ENCODE data around the gene WFDC1.

WFDC1 gene

GRCh38 chr16:84266451-84266850 lies 28.2 kb upstream of the WFDC1 start:
- H3K4me3 Mint-ChIP-seq = no peak overlapping the region
- peaks cover 26% of the 10 kb centered on the region for H3K27me3 Mint-ChIP-seq
- DNase-seq = peak; percentile 35
- CTCF ChIA-PET = interaction anchor here (0.5 kb wide), 1 partner anchor 9 kb away, joined by 3 read pairs; no protein-coding TSS in a partner anchor
- H3K4me1 Mint-ChIP-seq = no peaks in the 10 kb centered on the region
- H3K27ac Mint-ChIP-seq = no peak overlapping the region
- no peaks in the 10 kb centered on the region for H3K36me3 Mint-ChIP-seq
- no peaks in the 10 kb centered on the region for H3K9me3 Mint-ChIP-seq

- Mint-ChIP-seq H3K9me3 (no peaks in the 10 kb centered on the region), H3K27ac (no peak overlapping the region), H3K36me3 (no peaks in the 10 kb centered on the region), H3K4me1 (no peaks in the 10 kb centered on the region), H3K4me3 (no peak overlapping the region), H3K27me3 (peaks cover 26% of the 10 kb centered on the region)
- CTCF ChIA-PET = interaction anchor here (1.0 to 1.2 kb wide), 2 partner anchors 9 to 40 kb away, joined by 3 to 4 read pairs; no protein-coding TSS in a partner anchor
- no peak for DNase-seq
Measured at GRCh38 chr16:84267380-84267779, 27.3 kb upstream of the WFDC1 start.

- CTCF ChIA-PET = no interaction called here
- no peak for DNase-seq
- no peaks in the 10 kb centered on the region for H3K4me1 Mint-ChIP-seq
- H3K27ac Mint-ChIP-seq = no peak overlapping the region
- H3K9me3 Mint-ChIP-seq = no peaks in the 10 kb centered on the region
- no peaks in the 10 kb centered on the region for H3K36me3 Mint-ChIP-seq
- H3K4me3 Mint-ChIP-seq = no peak overlapping the region
- peaks cover 26% of the 10 kb centered on the region for H3K27me3 Mint-ChIP-seq
Measured at GRCh38 chr16:84268291-84269040, 26.2 kb upstream of the WFDC1 start.

- no peaks in the 10 kb centered on the region for H3K36me3 Mint-ChIP-seq
- H3K4me3 Mint-ChIP-seq = no peak overlapping the region
- no peak overlapping the region for H3K27ac Mint-ChIP-seq
- CTCF ChIA-PET = no interaction called here
- H3K27me3 Mint-ChIP-seq = peaks cover 24% of the 10 kb centered on the region
- H3K9me3 Mint-ChIP-seq = no peaks in the 10 kb centered on the region
- DNase-seq = no peak
- H3K4me1 Mint-ChIP-seq = no peaks in the 10 kb centered on the region
Measured at GRCh38 chr16:84270071-84270470, 24.6 kb upstream of the WFDC1 start.

GRCh38 chr16:84270531-84270930 lies 24.1 kb upstream of the WFDC1 start:
- Mint-ChIP-seq H3K4me3 (no peak overlapping the region), H3K27me3 (peaks cover 24% of the 10 kb centered on the region), H3K36me3 (no peaks in the 10 kb centered on the region), H3K4me1 (no peaks in the 10 kb centered on the region), H3K27ac (no peak overlapping the region), H3K9me3 (no peaks in the 10 kb centered on the region)
- CTCF ChIA-PET = interaction anchor here (1.0 kb wide), 1 partner anchor 352 kb away, joined by 4 read pairs; no protein-coding TSS in a partner anchor
- DNase-seq = no peak

- no peaks in the 10 kb centered on the region for H3K36me3 Mint-ChIP-seq
- no peaks in the 10 kb centered on the region for H3K9me3 Mint-ChIP-seq
- CTCF ChIA-PET = interaction anchor here (1.0 kb wide), 2 partner anchors 12 to 352 kb away, joined by 3 to 4 read pairs; no protein-coding TSS in a partner anchor
- H3K4me3 Mint-ChIP-seq = no peak overlapping the region
- no peak overlapping the region for H3K27ac Mint-ChIP-seq
- H3K4me1 Mint-ChIP-seq = no peaks in the 10 kb centered on the region
- DNase-seq = no peak
- H3K27me3 Mint-ChIP-seq = peaks cover 20% of the 10 kb centered on the region
Measured at GRCh38 chr16:84271037-84271436, 23.6 kb upstream of the WFDC1 start.

- Mint-ChIP-seq H3K27me3 (peaks cover 16% of the 10 kb centered on the region), H3K9me3 (no peaks in the 10 kb centered on the region), H3K4me1 (no peaks in the 10 kb centered on the region), H3K36me3 (no peaks in the 10 kb centered on the region), H3K27ac (no peak overlapping the region), H3K4me3 (no peak overlapping the region)
- CTCF ChIA-PET = interaction anchor here (1.0 kb wide), 1 partner anchor 12 kb away, joined by 3 read pairs; no protein-coding TSS in a partner anchor
- no peak for DNase-seq
Measured at GRCh38 chr16:84271866-84272265, 22.8 kb upstream of the WFDC1 start.

- CTCF ChIA-PET = no interaction called here
- H3K4me3 Mint-ChIP-seq = no peak overlapping the region
Measured at GRCh38 chr16:84272740-84273320, 21.8 kb upstream of the WFDC1 start.

GRCh38 chr16:84274515-84274914 lies 20.2 kb upstream of the WFDC1 start:
- no peaks in the 10 kb centered on the region for H3K36me3 Mint-ChIP-seq
- peaks cover 14% of the 10 kb centered on the region for H3K27me3 Mint-ChIP-seq
- H3K4me3 Mint-ChIP-seq = no peak overlapping the region
- no peaks in the 10 kb centered on the region for H3K4me1 Mint-ChIP-seq
- no peak overlapping the region for H3K27ac Mint-ChIP-seq
- DNase-seq = no peak
- H3K9me3 Mint-ChIP-seq = no peaks in the 10 kb centered on the region
- CTCF ChIA-PET = interaction anchor here (0.6 kb wide), 1 partner anchor 232 kb away, joined by 3 read pairs; no protein-coding TSS in a partner anchor

More at GRCh38 chr16:84272740-84273320, 21.8 kb upstream of the WFDC1 start:
- no peak for DNase-seq
- H3K9me3 Mint-ChIP-seq = no peaks in the 10 kb centered on the region
- H3K36me3 Mint-ChIP-seq = no peaks in the 10 kb centered on the region
- H3K27me3 Mint-ChIP-seq = peaks cover 9% of the 10 kb centered on the region
- H3K4me1 Mint-ChIP-seq = no peaks in the 10 kb centered on the region
- no peak overlapping the region for H3K27ac Mint-ChIP-seq

GRCh38 chr16:84275585-84276151 lies 19.0 kb upstream of the WFDC1 start:
- no peak overlapping the region for H3K27ac Mint-ChIP-seq
- H3K4me3 Mint-ChIP-seq = no peak overlapping the region
- no peak for DNase-seq
- H3K9me3 Mint-ChIP-seq = no peaks in the 10 kb centered on the region
- peaks cover 10% of the 10 kb centered on the region for H3K27me3 Mint-ChIP-seq
- no peaks in the 10 kb centered on the region for H3K36me3 Mint-ChIP-seq
- H3K4me1 Mint-ChIP-seq = no peaks in the 10 kb centered on the region
- CTCF ChIA-PET = interaction anchor here (1.2 to 3.1 kb wide), 3 partner anchors 8 to 231 kb away, joined by 4 to 32 read pairs (median 4); no protein-coding TSS in a partner anchor

GRCh38 chr16:84277244-84277823 lies 17.3 kb upstream of the WFDC1 start:
- no peaks in the 10 kb centered on the region for H3K9me3 Mint-ChIP-seq
- no peaks in the 10 kb centered on the region for H3K36me3 Mint-ChIP-seq
- DNase-seq = peak; percentile 82
- CTCF ChIA-PET = interaction anchor here (0.7 to 3.1 kb wide), 16 partner anchors 10 to 457 kb away, joined by 3 to 32 read pairs (median 4); no protein-coding TSS in a partner anchor
- no peak overlapping the region for H3K4me3 Mint-ChIP-seq
- no peak overlapping the region for H3K27ac Mint-ChIP-seq
- H3K4me1 Mint-ChIP-seq = no peaks in the 10 kb centered on the region
- H3K27me3 Mint-ChIP-seq = peaks cover 16% of the 10 kb centered on the region

GRCh38 chr16:84278333-84278732 lies 16.3 kb upstream of the WFDC1 start:
- Mint-ChIP-seq H3K9me3 (no peaks in the 10 kb centered on the region), H3K27ac (no peak overlapping the region), H3K4me1 (no peaks in the 10 kb centered on the region), H3K4me3 (no peak overlapping the region), H3K36me3 (no peaks in the 10 kb centered on the region), H3K27me3 (peaks cover 19% of the 10 kb centered on the region)
- no peak for DNase-seq
- CTCF ChIA-PET = interaction anchor here (1.0 to 3.1 kb wide), 4 partner anchors 10 to 235 kb away, joined by 3 to 32 read pairs (median 13); no protein-coding TSS in a partner anchor

GRCh38 chr16:84278968-84279367 lies 15.7 kb upstream of the WFDC1 start:
- Mint-ChIP-seq H3K36me3 (no peaks in the 10 kb centered on the region), H3K4me1 (no peaks in the 10 kb centered on the region), H3K9me3 (no peaks in the 10 kb centered on the region), H3K27me3 (peaks cover 23% of the 10 kb centered on the region), H3K27ac (no peak overlapping the region), H3K4me3 (no peak overlapping the region)
- CTCF ChIA-PET = interaction anchor here (1.0 to 2.8 kb wide), 2 partner anchors 10 to 204 kb away, joined by 3 to 23 read pairs; no protein-coding TSS in a partner anchor
- DNase-seq = no peak

GRCh38 chr16:84279881-84280280 lies 14.8 kb upstream of the WFDC1 start:
- CTCF ChIA-PET = interaction anchor here (1.6 kb wide), 1 partner anchor 227 kb away, joined by 9 read pairs; no protein-coding TSS in a partner anchor
- Mint-ChIP-seq H3K27me3 (peaks cover 17% of the 10 kb centered on the region), H3K4me3 (no peak overlapping the region), H3K9me3 (no peaks in the 10 kb centered on the region), H3K4me1 (no peaks in the 10 kb centered on the region), H3K27ac (no peak overlapping the region), H3K36me3 (no peaks in the 10 kb centered on the region)
- no peak for DNase-seq
